ENCODE measurements around the gene GRID1. TPM values are rescaled to one million over a fixed set of nuclear protein-coding genes. Genes with fewer than 3 reads are reported as not detected.

GRID1 gene
- total RNA-seq, 1 donor from 2014 or later, result 0.75 TPM

GRCh38 chr10:86229811-86230556 is 136.6 kb downstream of the GRID1 start:
- Histone ChIP-seq H3K4me3 (ENCODE audit: insufficient read depth, low read depth, low read length) (no peak overlapping the region), H4K20me1 (ENCODE audit: insufficient read depth, low read length) (no peaks in the 10 kb centered on the region), H3K9me3 (ENCODE audit: insufficient read depth, low read depth, low read length) (no peaks in the 10 kb centered on the region), H3K27me3 (ENCODE audit: insufficient read depth, low read length) (no peaks in the 10 kb centered on the region), H3K79me2 (ENCODE audit: insufficient read depth, low read length) (no peaks in the 10 kb centered on the region), H3K27ac (ENCODE audit: low read depth, low read length) (no peak overlapping the region), H3K36me3 (ENCODE audit: insufficient read depth, low read length) (no peaks in the 10 kb centered on the region), H3K9ac (ENCODE audit: low read length) (no peak overlapping the region), H2AFZ (ENCODE audit: low read depth, low read length) (no peak overlapping the region), H3K4me1 (ENCODE audit: insufficient read depth, low read length) (peaks cover 8% of the 10 kb centered on the region), H3K4me2 (ENCODE audit: low read length) (no peak overlapping the region)
- Mint-ChIP-seq H3K27me3 (ENCODE audit: low read depth, unreplicated experiment) (peaks cover 4% of the 10 kb centered on the region), H3K4me3 (ENCODE audit: unreplicated experiment) (no peak overlapping the region), H3K9me3 (ENCODE audit: unreplicated experiment) (no peaks in the 10 kb centered on the region), H3K4me1 (ENCODE audit: low read depth, unreplicated experiment) (peaks cover 16% of the 10 kb centered on the region), H3K27ac (ENCODE audit: unreplicated experiment) (no peak overlapping the region), H3K36me3 (ENCODE audit: low read depth, unreplicated experiment) (no peaks in the 10 kb centered on the region)
- DNase-seq (ENCODE audit: low read depth) (no peak), FAIRE-seq (no peak)
- TF ChIP-seq EZH2 (IDR thresholded peaks at IDR 0.05; ENCODE audit: insufficient read depth, low read length), result no peak
- TF ChIP-seq CTCF (IDR thresholded peaks at IDR 0.05; ENCODE audit: insufficient read depth, low read depth, low read length), result no peak

GRCh38 chr10:86229376-86229775 is 137.2 kb downstream of the GRID1 start:
- no peak overlapping the region for H3K4me2 ChIP-seq (ENCODE audit: low read length)
- H3K9me3 Mint-ChIP-seq (ENCODE audit: unreplicated experiment), result no peaks in the 10 kb centered on the region
- peaks cover 2% of the 10 kb centered on the region for H3K27me3 Mint-ChIP-seq (ENCODE audit: low read depth, unreplicated experiment)
- H4K20me1 ChIP-seq (ENCODE audit: insufficient read depth, low read length), result no peaks in the 10 kb centered on the region
- no peaks in the 10 kb centered on the region for H3K79me2 ChIP-seq (ENCODE audit: insufficient read depth, low read length)
- no peaks in the 10 kb centered on the region for H3K36me3 ChIP-seq (ENCODE audit: insufficient read depth, low read length)
- no peak overlapping the region for H3K4me3 ChIP-seq (ENCODE audit: insufficient read depth, low read depth, low read length)
- no peak overlapping the region for H3K4me3 Mint-ChIP-seq (ENCODE audit: unreplicated experiment)
- no peaks in the 10 kb centered on the region for H3K27me3 ChIP-seq (ENCODE audit: insufficient read depth, low read length)
- FAIRE-seq (no peak), DNase-seq (ENCODE audit: low read depth) (peak; percentile 47)
- H3K27ac Mint-ChIP-seq (ENCODE audit: unreplicated experiment), result no peak overlapping the region
- H2AFZ ChIP-seq (ENCODE audit: low read depth, low read length), result no peak overlapping the region
- H3K4me1 ChIP-seq (ENCODE audit: insufficient read depth, low read length), result peaks cover 12% of the 10 kb centered on the region
- TF ChIP-seq EZH2 (IDR thresholded peaks at IDR 0.05; ENCODE audit: insufficient read depth, low read length), result no peak
- TF ChIP-seq CTCF (IDR thresholded peaks at IDR 0.05; ENCODE audit: insufficient read depth, low read depth, low read length), result no peak
- no peak overlapping the region for H3K9ac ChIP-seq (ENCODE audit: low read length)
- no peaks in the 10 kb centered on the region for H3K9me3 ChIP-seq (ENCODE audit: insufficient read depth, low read depth, low read length)
- H3K36me3 Mint-ChIP-seq (ENCODE audit: low read depth, unreplicated experiment), result no peaks in the 10 kb centered on the region
- no peak overlapping the region for H3K27ac ChIP-seq (ENCODE audit: low read depth, low read length)
- H3K4me1 Mint-ChIP-seq (ENCODE audit: low read depth, unreplicated experiment), result peaks cover 18% of the 10 kb centered on the region
